HG02973 (cell line): Measurements from ENCODE around the gene GH2.

Source experiments
- ATAC-seq: cut with Tn5 transposase; IDR thresholded peaks from one replicate; pipeline ENCODE4 v1.9.1; 2021; ENCODE audit warnings: moderate library complexity; ENCODE audit not compliant: unreplicated experiment

GH2 gene

GRCh38 chr17:63842540-63843386 lies 39.0 kb downstream of the GH2 start, which contains the start of gene SMARCD2:
TSS of gene SMARCD2 (minus strand) at chr17:63842685. CDS start at chr17:63842674, 11 bp downstream.
- peak; percentile 72 for ATAC-seq

DNA sequence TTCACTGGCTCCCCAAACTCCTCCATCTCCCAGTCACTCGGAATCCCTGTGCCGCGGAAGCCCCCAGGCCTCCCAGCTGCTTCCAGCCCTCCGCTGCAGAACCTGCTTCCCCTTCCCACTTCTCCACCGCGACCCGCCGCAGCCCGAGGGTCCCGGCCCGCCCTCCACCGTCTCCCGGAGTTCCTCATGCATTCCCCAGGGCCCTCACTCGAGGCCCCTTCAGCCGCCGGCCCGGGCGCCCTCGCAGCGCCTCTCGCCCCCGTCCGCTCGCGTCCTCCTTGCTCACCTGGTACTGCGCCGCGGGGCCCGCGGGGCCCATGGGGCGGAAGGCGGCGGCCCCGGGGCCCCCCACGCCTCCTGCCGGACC lies 39.6 kb downstream of the GH2 start:
- ATAC-seq = peak; percentile 35

DNA sequence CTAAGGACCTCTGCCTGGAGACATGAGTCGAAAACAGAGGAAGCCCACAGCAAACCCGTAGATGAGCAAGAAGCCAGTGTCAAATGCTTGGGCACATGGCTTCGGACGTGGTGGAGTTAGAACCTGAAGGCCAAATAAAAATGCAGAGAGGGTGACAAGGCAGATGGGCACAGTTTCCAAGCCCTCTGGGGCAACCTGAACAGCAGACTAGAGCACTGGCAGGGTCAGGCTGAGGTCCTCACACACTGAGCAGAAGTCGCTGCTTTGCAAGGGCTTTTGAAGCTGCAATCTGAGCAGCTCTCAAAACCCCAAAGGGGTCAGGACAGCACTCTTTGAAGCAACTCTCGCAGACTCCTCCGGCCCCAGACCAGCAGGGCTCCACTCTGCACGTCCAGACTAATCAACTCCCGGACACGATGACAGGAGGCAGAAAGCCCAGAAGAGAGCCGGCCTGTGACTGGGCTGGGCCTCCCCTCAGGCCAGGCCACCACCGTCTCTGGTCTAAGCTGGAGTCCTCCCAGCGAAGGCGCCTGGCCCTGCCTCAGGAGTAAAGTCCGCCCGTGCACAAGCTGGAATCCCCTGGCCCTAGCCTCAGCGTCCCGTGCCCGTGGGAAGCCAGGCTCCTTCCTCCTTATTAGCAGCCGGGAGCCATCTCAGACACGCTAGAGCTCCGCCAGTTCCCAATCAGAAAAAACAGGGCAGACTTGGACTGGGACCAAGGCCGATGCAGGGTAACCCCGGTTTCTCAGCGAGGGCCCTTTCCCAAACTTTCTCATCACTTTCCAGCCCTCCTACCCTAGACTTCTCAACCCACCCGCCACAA lies 40.2 kb downstream of the GH2 start:
- ATAC-seq = no peak

DNA sequence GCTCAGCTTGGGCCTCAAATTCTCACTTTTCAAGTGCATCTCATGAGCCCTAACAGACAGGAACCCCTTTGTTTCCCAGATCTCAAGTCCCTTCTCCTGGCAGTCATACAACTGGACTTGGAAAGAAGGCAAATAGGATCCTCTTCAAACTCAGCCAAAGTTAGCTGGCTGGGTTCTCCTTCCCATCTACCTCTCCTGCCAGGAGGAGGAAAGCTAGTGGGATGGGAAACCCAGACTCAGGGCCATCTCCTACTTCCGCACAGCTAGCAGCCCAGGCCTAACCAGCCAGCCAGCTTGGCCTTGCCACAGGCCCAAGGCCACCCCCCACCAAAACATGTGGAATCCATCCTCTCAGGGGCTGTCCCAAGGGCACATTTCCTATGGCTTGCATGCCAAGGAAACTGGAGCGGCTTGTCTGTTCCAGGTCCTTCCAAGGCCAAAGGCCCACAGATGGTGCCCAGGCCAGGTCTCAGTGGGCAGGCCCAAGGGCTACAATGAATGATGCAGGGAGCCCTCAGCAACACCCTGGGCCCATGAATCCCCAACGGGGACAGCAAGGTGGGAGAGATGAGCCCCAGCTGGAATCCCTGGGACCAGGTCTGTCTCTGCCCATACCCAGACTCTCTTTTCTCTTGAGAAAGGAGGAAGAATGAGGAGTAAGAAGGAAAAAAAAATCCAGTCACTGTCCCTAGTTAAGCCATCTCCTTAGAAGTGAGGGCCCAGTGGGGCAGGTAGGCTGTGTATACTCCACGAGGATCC lies 41.0 kb downstream of the GH2 start:
- no peak for ATAC-seq

DNA sequence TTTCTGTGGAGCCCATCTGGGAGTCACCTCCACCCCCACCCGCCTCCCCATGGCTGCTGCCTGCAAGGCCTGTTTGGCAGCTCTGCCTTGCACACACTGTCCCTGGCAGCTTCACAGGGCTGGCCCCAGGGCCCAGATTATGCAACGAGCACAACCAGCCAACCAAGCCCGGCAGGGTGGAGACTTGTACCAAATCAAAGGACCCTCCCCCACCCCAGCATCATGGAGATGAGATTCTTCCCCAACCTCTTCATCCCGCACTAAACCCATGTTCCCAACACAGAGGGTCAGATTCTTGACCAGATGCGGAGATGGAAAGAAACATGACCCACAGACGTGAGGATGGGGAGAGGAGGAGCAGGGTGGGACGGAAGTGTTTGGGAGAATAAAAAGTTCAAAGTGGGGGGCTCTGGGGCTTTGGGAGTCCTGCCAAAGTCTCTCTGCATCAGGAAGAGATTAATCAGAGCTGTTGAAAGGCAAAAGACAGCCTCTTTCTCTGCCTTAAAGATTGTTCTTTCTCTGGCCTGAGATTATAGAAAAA lies 43.0 kb downstream of the GH2 start:
- no peak for ATAC-seq

GRCh38 chr17:63837962-63838600 lies 43.7 kb downstream of the GH2 start:
- no peak for ATAC-seq

- no peak for ATAC-seq
These were observed 44.3 kb downstream of the GH2 start for GRCh38 chr17:63837480-63837879.

DNA sequence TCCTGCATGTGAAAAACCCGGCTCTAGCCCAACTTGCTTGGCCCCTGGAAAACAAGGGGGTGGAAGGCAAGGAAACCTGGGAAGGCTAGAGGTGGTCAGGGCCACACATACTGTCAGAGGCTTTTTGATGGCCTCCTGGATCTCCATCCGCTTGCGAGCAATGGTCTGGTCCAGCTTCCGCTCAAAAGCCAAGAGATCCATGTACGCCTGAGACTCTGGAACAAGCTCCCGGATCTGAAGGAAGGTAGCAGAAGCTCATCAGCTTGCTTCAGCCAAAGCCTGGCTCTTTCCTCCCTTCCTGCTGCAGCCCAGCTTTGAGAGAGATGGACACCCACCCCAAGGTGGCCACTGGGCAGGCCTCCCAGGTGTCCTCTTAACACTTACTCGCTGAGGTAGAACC lies 44.9 kb downstream of the GH2 start:
- no peak for ATAC-seq

GRCh38 chr17:63835167-63835720 lies 46.5 kb downstream of the GH2 start:
- ATAC-seq = no peak

DNA sequence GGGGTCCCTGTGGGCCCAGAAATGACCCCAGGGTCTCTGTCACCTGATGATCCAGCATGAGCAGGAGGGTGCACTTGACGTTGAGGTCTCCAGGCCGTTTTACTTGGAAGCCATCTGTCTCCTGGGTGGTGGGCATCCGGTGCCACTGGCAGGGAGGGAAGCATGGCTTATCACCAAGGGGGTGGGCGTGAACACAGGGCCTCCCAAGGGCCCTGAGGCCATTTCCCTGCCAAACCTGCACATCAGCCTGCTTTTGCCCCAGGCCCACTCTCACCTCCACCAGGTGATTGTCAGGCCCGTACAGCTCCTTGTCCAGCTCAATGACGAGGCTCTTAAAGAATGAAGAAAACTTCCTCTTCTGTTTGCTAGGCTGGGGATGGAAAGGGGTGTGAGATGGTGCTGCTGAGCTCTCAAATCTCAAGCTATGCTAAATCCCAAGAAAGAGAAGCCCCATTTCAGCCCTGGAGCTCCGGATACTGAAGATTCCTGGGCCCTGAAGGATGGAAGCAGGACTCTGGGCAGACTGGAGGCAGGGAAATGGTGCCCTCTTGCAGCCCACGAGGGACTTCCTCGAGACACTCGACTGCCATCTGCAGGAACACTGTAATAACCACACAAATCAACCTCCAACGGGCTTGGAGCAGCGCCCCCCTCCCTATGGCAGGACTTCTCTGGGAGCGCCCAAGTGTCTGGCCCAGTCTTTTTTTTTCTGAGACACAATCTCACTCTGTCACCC lies 47.1 kb downstream of the GH2 start:
- ATAC-seq = no peak

- no peak for ATAC-seq
These were observed 47.9 kb downstream of the GH2 start for GRCh38 chr17:63833741-63834373.

- ATAC-seq = no peak
These were observed 48.6 kb downstream of the GH2 start for GRCh38 chr17:63833026-63833740.

DNA sequence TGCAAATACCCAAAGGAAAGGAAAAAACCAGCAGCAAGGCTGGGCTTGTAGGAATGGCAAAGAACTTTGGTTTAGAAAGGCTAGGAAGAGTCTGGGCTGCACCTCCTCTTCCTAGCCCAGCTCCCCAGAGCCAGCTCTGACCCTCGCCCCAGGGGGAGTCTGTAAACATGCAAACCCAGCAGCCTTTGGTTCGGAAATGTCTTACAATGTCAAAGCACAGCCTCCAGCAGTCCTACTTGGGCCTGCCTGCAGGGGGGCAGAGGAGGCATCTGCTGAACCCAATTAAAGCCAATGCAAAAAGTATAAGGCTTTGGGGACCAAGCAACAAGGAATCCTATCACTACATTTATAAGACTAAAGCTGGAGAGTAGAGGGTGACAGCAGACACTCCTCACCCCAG lies 49.3 kb downstream of the GH2 start:
- no peak for ATAC-seq

GRCh38 chr17:63832014-63832413 lies 49.7 kb downstream of the GH2 start:
- no peak for ATAC-seq

DNA sequence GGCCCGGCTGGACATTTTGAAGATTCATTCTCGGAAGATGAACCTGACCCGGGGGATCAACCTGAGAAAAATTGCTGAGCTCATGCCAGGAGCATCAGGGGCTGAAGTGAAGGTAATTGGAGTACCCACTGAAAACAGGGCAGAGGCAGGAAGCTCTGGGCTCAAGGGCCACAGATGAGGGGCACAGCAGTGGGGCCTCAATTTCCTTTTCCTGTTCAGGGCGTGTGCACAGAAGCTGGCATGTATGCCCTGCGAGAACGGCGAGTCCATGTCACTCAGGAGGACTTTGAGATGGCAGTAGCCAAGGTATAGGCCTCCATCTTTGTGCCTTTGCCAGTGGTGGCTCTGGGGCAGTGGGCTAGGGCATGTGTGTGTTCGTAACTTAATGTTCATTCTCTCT lies 50.2 kb downstream of the GH2 start:
- ATAC-seq = no peak

GRCh38 chr17:63830904-63831491 lies 50.7 kb downstream of the GH2 start:
- no peak for ATAC-seq

DNA sequence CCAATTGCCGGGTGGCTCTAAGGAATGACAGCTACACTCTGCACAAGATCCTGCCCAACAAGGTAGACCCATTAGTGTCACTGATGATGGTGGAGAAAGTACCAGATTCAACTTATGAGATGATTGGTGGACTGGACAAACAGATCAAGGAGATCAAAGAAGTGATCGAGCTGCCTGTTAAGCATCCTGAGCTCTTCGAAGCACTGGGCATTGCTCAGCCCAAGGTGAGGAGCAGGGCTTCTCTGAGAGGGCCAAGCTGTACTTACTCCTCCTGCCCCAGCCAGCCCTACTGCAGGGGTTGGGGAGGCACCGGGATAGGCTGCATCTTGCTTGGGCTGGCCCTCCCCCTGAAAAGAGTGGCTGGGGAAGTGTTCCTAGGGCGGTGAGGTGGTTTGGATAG lies 51.5 kb downstream of the GH2 start:
- ATAC-seq = no peak
